SHP77 (cell line): ENCODE data around the gene NDST3.
"Not testable (repeated sequence)": the region's sequence is repeated elsewhere in the genome, so short reads cannot be mapped to it uniquely, and the experiment has no call there.

Source experiments
- DNase-seq, 2 experiments: peaks; one replicate each; lab custom pipeline; 2025; lab: John Stamatoyannopoulos, UW

NDST3 gene

DNA sequence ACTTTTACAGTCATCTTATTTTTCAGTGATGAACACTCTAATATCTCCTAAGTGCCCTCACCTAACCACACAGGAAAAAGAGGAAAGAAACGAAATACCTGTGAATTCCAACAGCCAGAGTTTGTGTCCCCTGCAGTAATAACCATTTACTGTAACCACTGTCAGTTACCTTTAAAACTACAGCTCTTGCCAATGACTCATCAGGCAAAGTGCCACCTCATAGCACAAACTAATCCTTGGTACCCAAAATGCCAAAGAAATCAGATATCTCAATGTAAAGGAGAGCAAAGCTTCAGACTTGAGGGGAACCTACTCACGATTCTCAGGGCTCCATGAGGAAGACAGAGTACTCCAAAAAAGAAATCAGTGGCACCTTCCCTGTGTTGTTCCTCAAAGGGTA is 146.5 kb downstream of the NDST3 start:
- DNase-seq = no peak

DNA sequence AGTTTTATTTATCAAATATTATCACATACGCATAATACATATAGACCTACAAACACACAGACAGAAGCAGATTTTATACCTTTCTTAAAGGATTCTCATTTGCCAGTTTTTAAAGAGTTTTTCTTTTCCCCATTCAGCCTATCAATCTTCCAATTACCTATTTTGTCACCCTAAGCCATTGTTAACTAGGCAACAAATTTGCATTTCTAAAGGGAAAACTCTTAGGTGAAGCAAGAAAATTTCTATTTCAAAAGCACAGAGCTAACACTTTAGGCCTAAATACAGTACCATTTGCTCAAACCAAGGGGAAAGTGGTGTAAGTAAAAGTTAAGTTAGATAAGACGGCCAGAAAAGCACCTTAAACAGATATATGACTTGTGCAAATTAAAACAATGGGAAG is 156.6 kb downstream of the NDST3 start:
- no peak for DNase-seq

DNA sequence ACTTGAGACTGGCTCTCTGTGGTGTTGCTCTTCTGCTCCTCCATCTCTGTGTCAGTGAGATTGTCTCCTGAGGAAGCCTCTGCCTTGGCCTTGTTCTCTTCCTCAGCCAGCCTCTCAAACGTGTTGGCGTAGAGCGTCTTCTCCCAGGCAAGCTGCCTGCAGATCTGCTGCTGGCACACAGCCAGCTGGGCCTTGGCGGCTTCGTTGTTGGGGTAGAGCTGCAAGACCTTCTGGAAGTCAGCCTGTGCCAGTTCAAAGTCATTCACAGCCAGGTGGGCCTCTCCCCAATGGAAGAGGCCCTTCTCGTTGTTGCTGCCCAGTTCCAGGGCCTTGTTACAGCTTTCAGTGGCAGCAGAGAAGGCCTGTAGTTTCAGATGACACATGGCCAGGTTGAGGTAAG is 159.1 kb downstream of the NDST3 start:
- DNase-seq = no peak

DNA sequence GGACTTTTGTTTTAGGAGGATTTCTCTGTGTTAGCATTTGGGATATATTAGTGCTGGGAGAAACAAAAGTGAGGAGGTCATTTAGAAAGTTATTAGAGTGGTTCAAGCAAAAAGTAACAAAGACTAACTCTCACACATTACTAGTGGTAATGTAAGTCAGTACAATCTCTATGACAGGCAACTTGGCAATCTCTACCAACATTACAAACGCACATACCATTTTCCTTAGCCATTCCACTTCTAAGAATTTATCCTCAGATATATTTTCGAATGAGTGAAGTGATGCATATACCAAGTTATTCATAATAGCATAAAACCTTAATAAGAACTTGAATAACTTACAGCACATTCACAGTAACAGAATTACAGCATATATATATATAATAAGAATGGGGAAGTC is 172.3 kb downstream of the NDST3 start:
- DNase-seq = no peak

DNA sequence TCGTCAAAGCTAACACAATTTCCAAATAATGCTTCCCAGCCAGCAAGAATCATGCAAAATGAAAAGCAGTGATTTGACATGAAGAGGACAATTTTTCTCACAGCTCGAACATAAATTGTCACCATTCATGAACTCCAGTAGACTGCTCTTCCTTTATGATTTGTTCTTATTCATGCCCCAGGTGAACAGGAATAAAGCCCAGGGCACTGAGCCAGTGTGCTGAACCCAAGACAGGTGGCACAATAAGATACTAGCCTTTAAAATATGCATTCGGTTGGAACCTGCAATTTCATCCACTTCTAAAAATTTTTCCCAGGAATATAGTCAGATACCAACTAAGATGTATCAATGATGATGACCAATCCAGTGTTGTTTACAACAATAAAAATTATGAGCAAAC is 178.8 kb downstream of the NDST3 start:
- DNase-seq = no peak

DNA sequence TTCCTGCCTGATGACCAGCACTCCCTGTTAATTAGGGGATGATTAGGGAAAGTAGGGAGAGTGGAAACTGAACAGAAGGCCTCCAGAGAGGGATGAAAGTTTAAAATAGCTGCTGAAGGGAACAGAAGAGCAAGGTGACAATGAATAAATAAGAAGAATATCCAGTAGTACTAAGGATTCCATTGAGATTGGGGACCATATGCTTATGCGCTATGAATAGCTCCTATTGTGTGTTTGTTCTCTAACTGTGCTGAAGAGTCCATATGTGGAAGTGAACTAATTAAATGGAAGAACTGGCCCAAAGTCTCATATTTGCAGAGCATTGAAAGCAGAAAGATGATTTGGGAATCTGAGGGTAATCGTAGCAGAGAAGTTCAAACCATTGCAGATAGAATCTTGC is 181.5 kb downstream of the NDST3 start:
- no peak for DNase-seq

DNA sequence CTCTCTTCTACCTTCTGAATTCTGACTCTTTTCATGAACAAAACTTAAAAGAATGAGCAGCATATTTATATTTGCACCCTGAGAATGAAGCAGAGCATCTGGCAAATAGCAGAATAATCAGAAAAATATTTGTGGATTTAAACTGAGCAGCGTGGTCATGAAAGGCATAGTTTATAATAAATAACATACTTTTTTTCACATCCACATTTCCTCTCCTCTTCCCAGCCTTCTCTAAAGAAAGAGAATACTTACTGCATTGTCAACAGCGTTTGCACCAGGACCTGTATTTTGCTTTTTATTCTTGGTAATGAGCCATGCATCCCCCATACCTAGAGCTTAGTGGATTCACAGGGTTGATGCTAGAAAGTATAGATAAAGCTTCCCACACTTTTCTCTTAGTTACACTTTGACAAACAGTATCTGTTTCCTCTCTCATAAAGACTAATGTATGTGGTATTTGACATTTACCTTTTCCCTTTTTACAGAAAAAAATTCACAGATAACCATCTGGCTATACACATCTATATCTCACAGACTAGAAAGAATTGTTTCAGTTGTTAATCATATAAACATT is 187.0 kb downstream of the NDST3 start:
- no peak for DNase-seq

DNA sequence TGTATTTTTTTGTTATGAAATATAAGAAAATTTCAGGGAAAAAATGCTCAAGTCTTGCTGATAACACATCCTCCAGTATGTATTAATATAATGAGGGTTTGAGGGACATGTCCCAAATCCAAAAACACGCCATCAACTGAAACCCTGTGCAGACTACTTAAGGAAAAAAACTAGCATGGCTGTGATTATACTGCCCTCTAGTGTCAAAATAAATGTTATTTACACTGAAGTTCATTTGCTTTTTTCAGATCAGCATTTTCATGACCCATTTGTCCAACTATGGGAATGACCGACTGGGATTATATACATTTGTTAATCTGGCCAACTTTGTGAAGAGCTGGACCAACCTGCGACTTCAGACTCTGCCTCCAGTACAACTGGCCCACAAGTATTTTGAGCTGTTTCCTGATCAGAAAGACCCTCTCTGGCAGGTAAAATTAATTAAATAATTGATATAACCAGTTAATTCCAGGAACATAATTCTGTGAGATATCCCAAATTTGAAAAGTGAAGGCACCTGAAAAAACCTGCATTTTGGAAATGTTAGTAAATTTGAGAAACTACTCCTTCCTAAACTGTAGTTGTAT is 190.1 kb downstream of the NDST3 start:
- peak; percentile 6 to 29 for DNase-seq

DNA sequence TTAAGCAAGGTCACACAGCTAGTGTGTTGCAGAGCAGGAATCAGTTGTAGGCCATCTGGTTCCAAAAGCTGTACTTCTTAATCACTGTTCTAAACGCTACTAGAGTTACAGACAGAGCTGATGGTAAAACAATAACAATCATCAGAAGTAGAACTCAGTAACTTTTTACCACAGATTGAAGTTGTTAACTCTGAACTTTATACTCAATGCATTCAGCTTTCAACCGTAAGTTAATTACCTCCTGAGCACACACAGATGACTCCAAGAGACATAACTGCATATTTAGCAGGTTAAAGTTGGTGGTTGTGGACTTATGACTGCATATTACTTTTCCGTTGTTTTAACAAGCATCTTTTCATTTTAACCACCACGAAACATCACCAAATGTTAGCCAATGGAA is 191.2 kb downstream of the NDST3 start:
- DNase-seq = no peak

DNA sequence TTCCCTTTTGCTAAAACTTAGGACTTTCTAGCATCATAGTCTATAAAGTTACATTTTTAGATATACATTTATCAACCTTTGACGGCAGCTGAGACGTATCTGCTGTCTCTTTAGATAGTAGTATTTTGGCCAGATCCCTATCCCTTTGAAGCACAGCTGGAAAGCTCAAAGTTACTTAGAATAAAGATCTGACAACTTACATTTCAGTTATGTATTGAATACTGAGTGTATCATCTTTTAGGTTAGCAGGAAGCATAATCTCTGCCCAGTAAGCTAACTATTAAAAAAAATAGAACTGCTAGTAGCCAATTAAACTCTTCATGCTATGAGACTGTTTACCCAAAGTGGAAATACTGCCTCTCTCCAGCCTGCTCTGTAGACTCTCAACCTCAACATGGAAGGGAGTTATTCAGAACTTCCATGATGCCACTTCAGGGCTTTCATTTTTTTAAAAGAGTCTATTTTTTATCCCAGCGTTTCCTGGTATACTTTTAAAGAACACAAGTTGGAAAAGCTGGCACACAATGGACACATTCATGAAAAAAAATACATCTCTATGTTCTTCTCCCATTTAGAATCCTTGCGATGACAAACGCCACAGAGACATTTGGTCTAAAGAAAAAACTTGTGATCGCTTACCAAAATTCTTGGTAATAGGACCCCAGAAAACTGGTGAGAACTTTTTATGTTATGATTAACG is 192.2 kb downstream of the NDST3 start:
- no peak for DNase-seq

DNA sequence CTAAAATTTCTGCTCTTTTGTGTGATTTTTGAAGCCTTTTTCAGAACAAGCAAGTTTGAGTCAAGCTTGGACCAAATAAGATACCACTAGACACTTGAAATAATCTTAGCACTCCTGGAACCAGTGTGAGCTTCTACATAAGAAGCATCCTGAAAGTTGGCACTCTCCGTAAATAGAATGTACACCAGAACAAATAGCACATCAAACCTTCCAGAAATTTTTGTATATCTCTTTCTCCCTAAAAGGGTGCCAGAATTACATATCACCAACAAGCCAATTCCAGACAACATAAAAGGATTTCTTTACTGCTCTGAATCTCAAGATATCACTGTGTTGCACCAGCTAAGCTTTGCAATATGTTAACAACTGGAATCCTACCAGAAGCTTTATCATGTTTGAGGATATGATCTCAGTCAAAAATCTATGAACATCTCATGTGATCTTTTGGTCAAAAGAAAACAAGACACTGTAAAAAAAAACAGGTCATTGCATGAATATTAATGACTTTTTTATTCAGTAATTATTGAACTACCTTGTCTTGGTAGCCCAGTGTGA is 201.4 kb downstream of the NDST3 start:
- no peak for DNase-seq

DNA sequence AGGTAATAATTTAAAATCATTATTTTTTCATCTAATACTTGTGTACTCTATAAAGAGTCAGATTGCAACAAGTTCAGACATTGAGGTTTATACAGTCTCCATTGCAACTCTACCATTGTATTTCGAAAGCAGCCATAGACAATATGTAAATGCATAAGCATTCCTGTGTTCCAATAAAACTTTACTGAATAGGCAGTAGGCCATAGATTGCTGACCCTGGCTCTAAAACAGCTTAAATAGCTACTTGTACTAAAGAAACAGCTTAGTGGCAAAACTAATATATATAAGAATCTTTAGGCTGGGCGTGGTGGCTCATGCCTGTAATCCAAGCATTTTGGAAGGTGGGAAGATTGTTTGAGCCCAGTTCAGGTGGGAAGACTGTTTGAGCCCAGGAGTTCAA is 203.2 kb downstream of the NDST3 start:
- DNase-seq = no peak

DNA sequence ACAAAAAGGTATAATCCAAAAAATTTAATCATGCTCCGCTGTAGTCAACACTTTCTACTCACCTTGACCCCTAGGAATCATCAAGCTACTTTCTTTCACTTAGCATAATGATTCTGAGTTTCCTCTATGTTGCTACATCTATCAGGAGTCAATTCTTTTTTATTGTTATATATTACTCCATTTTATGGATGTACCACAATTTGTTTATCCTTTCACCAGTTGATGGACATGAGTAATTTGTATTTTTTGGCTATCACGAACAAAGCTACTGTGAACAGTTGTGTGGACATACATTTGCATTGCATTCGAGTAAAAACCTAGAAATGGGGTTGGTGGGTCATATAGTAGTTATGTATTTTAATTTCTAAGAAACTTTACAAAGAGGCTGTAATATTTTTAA is 215.6 kb downstream of the NDST3 start:
- no peak for DNase-seq

DNA sequence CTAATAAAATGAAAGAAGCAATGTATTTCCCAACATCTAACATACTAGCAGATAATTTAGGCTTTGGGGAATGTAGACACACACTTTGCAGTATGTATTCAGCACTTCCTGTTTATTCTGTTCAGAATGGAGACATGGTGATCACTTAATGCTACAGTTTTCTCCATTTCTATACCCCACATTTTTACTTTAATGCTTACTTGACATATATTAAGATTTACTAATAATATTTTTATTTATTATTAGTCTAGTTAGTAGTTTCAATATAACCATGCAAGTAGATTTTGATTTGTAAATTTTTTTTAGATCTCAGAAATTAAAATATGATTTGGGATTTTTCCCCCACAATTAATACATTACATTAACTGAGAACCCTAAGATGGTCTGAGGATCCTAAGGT is 220.1 kb downstream of the NDST3 start:
- DNase-seq = no peak

DNA sequence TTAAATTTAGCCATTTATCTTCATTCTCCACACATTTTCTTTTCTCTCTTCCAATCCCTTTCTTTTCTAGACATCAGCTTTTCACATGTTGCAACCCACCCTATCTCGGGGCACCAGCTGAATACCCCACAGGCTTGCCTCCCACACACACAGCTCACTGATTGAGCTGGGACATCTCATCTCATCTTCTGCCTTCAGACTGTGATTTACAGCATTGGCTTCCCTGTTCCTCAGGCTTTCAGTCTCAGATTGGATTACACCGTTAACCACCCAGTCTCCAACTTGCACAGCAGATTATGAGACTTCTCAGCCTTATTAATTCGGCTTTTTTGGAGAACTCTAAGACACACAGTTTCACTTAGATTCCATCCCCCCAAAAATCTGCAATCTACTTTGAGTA is 224.8 kb downstream of the NDST3 start:
- no peak for DNase-seq

DNA sequence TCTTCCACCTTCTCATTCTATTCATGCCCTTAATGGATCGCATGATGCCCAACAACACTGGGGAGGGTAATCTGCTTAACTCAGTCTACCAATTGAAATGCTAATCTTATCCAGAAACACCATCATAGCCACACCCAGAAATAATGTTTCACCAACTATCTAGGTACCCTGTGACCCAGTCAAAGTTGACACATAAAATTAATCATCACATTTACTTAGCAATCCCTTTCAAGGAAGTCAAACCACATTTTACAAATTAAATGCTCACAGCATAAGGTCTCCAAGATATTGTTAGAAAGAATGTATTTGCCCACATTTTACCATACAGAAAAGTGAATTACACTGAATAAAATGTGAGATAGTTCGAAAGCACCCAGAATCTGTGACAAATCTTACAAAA is 226.0 kb downstream of the NDST3 start:
- no peak for DNase-seq

DNA sequence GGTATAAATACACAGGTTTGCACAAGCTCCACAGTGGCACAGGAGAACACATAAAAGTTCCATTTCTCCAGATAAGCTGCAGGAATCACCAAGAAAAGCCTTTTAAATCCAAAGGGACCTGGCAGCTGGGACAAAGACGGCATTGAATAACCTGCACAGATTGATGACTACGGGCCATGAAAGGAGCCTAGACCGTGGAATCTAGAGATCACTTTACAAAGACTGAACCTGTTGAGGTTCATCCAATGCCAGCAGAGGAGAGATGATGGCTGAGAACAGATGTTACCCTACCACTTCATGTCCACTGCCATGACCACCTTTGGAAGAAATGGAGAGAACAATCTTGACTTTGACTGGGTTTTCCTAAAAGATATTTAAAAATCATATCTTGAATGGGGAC is 229.8 kb downstream of the NDST3 start:
- DNase-seq = no peak

DNA sequence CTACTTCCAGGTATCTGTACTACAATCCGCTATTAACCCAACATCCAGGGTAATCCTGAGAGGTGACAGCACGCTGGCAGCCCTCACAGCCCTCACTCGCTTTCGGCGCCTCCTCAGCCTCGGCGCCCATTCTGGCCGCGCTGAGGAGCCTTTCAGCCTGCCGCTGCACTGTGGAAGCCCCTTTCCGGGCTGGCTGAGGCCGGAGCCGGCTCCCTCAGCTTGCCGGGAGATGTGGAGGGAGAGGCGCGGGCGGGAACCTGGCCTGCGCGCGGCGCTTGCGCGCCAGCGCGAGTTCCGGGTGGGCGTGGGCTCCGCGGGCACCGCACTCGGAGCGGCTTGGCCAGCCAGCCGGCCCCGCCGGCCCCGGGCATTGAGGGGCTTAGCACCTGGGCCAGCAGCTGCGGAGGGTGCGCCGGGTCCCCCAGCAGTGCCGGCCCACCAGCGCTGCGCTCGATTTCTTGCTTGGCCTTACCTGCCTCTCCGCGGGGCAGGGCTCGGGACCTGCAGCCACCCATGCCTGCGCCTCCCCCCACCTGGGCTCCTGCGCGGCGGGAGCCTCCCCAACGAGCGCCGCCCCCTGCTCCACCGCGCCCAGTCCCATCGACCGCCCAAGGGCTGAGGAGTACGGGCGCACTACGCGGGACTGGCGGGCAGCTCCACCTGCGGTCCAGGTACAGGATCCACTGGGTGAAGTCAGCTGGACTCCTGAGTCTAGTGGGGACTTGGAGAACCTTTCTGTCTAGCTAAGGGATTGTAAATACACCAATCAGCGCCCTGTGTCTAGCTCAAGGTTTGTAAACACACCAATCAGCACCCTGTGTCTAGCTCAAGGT is 231.2 kb downstream of the NDST3 start:
- no peak for DNase-seq

DNA sequence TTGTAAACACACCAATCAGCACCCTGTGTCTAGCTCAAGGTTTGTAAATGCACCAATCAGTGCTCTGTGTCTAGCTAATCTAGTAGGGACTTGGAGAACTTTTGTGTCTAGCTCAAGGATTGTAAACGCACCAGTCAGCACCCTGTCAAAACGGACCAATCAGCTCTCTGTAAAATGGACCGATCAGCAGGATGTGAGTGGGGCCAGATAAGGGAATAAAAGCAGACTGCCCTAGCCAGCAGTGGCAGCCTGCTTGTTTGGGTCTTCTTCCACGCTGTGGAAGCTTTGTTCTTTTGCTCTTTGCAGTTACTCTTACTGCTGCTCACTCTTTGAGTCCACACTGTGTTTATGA is 231.8 kb downstream of the NDST3 start:
- not testable (repeated sequence) for DNase-seq

DNA sequence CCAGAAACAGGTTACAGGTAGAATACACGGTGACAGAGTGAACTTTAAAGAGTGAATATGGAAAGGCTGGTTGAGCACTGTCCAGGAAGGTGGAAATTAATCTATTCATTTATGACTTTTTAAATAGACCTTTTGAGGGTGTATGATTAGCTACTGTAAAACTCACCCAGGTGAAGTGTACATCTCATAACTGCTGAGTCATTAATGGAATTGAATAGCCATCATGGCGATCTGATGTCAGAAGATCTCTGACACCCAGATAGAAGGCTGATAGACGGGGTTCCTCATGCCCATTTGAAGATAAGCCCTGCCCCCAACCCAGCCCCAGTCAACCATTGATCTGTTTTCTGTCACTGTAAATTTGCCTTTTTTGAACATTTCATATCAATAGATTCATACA is 234.5 kb downstream of the NDST3 start:
- no peak for DNase-seq

DNA sequence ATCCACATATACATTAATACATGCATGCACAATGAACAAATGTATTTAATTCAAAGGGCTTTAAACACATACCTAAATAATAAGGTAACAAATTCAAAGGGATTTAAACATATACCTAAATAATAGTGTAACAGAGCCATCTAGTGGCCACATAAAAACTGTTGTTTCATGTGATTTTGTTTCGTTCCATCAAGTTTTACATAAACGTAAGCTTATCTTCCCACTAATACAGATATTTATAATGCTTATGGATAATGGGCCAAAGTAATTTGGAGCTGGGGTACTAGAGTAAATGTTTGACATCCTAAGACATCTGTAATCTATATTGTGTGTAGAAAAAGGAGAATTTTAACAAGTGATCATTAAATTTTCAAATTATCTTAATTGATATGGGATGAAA is 236.2 kb downstream of the NDST3 start:
- DNase-seq = no peak

DNA sequence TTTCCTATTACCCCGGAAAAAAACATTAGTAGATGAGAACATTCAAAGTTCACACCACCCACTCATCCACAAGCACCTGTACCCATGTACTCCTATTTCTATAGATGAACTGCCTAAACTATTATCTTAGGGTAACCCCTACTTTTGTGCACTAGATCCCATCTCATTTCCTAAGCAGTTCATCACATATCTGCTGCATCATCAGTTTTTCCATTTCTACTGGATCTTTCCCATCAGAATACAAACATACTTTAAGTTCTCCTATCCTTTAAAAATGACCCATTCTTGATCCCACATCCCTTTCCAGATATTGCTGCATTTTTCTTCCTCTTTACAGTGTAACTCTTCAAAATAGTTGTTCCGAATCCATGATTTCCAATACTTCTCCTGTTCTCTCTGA is 237.5 kb downstream of the NDST3 start:
- DNase-seq = no peak

DNA sequence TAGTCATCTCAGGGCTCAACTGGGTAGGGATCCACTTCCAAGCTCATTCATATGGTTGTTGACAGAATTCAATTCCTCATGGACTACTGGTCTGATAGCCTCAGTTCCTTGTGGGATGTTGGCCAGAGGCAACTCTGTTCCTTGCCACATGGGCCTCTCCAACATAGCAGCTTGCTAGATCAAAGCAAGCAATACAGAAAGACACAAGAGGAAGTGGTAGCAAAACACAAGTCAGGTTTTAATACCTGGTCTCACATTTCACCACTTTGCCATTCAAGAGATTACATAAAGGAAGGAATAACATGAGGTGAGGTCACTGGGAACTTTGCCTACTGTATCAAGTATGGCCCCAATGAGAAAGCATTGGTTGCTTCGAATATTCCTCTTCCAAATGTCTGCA is 239.4 kb downstream of the NDST3 start:
- DNase-seq = no peak
